Stimulated activated CD8-positive, alpha-beta memory T cell treated with anti-CD3 and anti-CD28 coated beads, Interleukin-4, amount 100 ng/mL, for 1 hour (primary cell): ENCODE results near the gene COLEC11.
"Not testable (repeated sequence)": the region's sequence is repeated elsewhere in the genome, so short reads cannot be mapped to it uniquely, and the experiment has no call there.

Experiments
- DNase-seq, 2 donors: peaks; one replicate each; pipeline ENCODE4 v3.0.0-alpha.2; 2020; ENCODE audit warnings: low read depth in 2 of 2, low spot score in 1 of 2

The COLEC11 gene

DNA sequence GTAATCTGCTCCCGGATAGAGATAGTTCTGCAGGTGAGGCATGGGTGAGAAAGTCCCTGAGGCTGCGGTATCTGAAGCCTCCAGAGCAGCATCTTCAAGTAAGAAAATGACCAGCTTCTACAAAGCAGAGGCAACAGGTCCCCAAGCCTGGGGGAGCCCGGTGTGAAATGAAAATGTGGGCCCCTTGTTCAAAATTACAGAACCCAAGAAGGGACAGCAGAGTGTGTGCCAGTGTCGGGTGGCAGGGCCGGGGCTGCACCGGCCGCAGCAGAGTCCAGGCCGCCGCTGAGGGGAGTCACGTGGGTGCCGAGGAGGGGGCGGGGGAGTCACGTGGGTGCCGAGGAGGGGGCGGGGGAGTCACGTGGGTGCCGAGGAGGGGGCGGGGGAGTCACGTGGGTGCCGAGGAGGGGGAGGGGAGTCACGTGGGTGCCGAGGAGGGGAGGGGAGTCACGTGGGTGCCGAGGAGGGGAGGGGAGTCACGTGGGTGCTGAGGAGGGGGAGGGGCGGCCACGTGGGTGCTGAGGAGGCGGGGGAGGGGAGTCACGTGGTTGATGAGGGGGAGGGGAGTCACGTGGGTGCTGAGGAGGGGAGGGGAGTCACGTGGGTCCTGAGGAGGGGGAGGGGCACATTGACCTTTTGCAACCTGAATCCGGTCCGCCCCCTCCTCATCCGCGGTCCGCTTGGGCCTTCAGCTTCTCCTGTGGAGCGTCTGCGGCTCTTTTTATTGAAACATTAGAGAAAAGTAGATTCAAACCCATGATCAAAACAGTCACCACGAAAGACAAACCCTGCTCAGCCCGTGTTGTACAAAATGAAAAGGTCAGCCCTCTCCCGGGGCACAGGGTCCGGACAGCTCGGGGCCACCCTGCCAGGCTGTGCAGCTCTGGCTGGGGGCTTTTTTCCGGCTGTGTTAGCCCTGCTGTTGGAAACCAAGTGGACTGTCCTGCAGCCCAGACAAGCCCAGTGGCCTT is 10.4 kb downstream of the COLEC11 start:
- no peak for DNase-seq

DNA sequence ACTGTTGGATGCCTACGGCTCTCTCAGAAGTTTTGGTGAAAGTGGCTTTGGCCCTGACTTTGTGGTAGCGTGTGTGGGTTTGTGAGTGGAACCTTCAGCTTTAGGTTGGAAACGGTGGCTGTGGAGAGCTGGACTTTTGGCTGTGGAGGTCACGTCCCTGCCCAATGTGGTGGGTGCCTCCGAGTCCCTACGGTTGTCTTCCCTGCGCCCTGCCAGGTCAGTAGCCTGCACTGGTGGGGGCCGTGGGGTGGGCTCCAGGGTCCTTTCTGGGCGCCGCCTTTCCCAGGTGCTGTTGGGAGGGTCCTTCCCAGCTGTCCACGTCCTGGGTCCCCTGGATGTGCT is 11.1 kb downstream of the COLEC11 start:
- DNase-seq = no peak

DNA sequence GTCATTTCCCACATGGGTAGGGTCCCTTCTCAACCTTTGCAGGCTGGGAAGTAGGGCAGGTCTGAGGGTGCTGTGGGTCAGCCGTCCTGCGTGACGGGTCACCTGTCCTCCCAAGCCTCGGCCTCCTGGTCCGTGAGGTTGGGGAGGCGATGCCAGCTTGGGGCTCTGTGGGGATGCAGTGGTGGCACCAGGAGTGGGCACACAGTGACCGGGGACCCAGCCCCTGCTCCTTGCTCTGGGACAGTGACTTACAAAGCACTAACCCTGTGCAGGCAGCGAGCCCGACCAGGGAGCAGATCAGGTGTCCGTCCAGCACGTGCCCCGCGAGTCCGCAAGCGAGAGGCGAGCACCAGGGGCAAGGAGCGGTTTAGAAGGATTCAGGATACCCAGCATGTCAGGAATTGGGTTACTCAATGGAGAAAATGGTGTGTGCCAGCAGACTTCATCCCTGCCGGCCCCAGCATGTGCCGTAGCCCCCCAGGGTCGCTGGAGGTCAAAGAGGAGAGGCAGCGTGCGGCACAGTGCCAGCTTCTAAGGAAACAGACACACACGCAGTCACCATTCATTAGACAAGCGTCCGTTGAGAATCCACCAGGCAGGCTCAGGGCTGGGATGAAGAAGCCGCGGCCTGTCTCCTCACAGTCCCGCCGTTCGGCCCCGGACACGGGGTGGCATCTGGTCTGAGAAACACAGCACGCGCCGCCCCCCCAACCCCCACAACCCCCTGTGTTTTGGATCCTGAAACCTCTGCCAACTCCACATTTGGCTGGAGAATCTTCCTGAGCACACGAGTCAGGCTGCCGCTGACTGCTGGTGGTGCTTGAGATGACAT is 11.7 kb downstream of the COLEC11 start:
- DNase-seq = no peak

DNA sequence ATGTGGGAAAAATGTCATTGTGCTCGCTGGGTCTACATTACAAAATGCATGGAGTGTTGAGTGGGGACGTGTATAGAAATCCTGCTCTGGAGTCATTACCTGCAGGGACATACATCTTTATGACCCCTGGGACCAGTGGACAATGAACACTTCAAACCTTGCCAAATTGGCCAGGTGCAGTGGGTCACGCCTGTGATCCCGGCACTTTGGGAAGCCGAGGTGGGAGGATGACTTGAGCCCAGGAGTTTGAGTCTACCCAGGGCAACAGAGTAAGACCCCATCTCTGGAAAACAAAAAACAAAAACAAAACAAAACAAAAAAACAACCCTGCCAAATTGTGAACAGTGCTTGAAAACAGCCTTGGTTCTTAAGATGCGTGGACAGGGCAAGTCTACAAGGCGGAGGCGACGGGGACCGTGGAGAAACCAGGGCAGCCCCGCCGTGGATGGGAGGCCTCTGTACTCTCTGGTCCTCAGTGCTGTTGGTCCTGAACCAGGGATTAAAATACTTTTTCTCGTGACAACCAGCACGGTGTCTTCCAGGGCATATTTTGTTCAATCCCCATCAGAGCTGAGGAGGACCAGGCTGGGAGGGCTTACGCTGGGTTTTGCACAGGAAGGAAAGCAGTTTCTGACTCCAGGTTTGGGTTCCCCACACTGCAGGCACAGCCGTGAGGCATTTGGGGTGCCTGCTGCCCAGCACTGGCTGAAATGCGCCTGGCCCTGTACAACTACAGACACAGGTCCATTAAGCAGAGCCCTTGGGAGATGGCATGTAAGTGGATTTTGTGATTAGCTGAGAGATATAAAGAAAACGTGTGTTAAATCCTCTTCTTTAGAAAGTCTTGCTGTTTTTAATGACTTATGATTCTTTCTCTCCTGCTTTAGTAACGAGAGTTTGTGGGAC is 13.7 kb downstream of the COLEC11 start:
- DNase-seq = no peak

DNA sequence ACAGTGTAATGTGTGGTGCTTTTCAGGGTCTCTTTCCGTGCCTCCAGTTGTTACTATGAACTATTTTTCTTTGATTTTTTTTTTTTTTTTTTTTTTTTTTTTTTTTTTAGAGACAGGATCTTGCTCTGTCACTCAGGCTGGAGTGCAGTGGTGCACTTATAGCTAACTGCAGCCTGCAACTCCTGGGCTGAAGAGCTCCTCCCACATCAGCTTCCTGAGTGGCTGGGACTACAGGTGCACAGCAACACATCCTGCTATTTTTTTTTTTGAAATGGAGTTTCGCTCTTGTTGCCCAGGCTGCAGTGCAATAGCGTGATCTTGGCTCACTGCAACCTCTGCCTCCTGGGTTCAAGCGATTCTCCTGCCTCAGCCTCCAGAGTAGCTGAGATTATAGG is 14.4 kb downstream of the COLEC11 start:
- DNase-seq = not testable (repeated sequence)

DNA sequence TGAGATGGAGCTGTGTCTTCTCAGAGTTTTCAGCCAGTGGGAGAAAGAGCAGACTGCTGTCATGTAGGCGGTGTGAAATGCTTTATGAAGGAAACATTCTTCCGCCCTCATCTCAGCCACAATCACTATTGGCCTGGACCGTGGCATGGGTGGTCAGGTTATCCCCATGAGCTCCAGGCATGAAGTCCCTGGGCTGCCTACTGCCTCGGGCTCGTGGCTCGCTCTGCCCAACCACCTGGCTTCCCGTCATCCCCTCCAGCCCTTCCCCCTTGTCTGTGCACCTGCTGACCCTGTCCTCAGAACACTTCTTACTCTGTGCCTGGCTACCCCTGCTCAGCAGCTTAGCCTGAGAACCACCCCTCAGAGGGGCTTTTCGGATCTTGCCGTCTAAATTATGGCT is 15.5 kb downstream of the COLEC11 start:
- no peak for DNase-seq

DNA sequence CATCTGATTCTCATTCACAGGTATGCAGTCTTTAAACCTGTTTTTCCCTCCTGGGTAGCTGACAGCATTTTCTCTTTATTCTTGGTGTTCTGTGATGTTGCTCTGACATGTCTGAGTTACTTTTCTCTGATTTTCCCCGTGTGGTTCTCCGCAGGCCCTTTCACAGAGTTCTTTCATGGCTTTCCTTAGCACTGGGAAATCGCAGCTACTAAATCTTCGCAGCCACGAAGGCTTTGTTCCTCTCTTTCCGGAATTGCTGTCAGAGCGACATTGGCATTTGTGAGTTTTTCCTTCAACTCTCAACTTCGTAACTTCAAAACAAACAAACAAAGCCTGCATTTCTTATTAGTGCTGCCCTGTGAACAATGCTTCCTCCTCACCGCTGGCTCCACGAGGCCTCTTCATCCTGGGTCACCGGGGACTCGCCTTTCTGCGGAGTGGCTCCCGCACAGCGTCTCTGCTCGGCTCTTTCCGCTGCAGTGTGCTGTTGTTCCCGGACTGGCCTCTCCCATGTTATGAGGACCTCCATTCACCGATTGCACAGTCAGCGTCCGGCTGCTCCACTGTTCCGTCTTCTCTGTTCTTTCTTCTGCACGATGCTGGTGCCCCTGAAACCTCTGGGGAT is 16.1 kb downstream of the COLEC11 start:
- DNase-seq = no peak

DNA sequence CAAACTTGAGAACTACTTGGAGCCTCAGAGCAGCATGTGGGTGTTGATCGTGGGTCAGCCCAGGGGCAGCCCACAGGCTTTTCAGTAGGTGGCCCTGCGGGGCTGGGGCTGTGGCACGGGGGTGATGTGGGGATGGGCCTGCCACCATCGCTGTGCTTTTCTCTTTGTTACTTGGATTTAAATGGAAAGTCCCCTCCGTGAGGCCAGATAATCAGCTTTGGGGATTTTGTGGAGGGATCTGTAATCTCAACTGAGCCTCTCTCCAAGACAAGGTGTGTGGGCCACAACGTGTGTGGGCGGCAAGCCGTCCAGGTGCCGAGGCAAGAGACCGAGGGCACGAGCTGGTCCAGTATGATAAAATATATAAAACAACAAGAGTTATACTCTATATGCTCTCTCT is 16.7 kb downstream of the COLEC11 start:
- no peak for DNase-seq

DNA sequence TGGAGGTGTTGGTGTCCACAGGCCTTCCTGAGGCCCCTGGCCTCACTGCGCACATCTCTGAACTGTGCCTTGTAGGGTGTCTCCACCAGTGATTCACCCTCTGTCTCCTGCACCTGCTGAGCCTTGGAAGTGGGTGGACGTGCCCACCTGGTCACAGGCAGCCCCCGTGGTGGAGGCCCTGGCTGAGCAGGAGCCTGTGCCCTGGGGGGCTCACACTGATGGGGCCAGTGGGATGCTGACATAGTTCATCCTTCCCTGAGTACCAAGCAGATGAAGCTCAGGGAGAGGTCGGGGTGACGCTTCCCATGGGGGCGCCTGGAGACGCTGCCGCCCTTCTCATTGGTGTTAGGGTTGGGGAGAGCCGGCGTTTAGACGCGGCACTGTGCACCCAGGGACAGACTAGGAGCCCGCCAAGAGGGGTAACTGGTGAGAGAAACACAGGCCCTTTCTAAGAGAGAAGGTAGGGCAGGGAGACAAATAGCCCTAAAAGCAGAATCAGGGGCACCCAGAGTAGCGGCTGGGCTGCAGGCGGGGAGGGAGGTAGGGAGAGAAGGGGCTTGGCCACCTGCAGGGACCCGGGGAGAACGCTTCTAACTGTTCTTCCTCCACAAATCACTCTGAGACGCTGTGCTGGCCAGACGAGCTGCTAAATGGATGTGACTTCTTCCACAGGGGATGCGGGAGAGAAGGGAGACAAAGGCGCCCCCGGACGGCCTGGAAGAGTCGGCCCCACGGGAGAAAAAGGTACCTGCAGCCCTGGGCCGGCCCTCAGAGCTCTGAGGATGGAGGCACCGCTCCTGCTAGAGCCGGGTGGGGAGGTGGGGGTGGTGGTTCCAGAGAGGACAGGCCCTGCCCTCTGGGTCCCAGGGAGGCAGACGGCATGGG is 18.0 kb downstream of the COLEC11 start:
- DNase-seq = no peak

DNA sequence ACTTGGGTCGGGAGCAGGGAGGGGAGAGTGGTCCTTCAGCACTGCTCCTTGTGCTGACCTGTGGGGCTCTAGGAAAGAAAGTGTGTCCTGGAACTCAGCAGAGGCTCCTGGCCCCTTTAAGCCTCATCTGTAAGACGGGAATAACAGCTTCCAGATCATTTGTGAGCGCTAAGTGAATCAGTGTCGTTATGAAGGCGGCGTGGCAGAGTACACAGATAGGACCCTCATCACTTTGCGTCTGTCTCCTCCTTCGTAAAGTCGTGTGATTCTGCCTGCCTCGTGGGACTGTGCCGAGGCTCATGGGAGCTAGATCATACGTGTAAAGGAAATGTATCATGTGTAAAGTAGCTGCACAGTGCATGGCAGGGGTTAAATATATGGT is 18.6 kb downstream of the COLEC11 start:
- no peak for DNase-seq

DNA sequence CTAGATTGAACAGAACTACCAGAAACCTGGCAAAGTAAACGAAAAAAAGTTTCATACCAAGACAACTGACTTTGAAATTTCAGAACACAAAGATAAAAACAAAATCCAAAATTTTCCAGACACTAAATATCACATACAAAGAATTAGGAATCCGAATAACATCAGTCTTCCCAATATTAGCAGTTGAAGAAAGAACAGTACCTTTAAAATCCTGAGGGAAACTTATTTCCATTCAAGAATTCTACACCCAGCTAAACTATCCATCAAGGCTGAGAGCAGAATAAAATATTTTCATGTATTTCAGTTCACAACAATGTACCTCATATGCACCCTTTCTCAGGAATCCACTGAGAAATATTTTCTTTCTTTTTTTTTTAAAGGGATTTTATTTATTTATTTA is 19.8 kb downstream of the COLEC11 start:
- not testable (repeated sequence) for DNase-seq

DNA sequence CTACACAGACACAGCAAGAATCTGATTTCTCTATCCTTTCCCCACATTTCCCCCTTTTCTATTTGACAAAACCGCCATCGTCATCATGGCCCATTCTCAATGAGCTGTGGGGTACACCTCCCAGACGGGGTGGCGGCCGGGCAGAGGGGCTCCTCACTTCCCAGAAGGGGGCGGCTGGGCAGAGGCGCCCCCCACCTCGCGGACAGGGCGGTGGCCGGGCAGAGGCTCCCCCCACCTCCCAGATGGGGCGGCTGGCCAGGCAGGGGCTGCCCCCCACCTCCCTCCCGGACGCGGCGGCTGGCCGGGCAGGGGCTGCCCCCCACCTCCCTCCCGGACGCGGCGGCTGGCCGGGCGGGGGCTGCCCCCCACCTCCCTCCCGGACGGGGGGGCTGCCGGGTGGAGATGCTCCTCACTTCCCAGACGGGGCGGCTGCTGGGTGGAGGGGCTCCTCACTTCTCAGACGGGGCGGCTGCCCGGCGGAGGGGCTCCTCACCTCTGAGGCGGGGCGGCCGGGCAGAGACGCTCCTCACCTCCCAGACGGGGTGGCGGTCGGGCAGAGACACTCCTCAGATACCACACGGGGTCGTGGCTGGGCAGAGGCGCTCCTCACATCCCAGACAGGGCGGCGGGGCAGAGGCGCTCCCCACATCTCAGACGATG is 20.8 kb downstream of the COLEC11 start:
- DNase-seq = not testable (repeated sequence)

DNA sequence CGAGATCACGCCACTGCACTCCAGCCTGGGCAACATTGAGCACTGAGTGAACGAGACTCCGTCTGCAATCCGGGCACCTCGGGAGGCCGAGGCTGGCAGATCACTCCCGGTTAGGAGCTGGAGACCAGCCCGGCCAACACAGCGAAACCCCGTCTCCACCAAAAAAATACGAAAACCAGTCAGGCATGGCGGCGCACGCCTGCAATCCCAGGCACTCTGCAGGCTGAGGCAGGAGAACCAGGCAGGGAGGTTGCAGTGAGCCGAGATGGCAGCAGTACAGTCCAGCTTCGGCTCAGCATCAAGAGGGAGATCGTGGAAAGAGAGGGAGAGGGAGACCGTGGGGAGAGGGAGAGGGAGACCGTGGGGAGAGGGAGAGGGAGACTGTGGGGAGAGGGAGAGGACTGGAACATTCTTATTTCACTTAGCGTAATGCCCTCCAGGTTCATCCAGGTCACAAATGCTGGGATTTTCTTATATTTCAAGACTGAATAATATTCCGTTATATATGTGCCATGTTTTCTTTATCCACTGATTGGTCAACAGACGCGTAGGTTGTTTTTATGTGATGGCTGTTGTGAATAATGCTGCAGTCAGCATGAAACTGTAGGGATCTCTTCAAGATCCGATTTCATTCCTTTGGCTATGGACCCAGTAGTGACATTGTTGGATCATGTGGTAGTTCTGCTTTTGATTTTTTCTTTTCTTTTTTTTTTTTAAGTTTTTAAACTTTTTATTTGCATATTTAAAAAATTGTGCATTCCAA is 21.7 kb downstream of the COLEC11 start:
- DNase-seq = not testable (repeated sequence)

DNA sequence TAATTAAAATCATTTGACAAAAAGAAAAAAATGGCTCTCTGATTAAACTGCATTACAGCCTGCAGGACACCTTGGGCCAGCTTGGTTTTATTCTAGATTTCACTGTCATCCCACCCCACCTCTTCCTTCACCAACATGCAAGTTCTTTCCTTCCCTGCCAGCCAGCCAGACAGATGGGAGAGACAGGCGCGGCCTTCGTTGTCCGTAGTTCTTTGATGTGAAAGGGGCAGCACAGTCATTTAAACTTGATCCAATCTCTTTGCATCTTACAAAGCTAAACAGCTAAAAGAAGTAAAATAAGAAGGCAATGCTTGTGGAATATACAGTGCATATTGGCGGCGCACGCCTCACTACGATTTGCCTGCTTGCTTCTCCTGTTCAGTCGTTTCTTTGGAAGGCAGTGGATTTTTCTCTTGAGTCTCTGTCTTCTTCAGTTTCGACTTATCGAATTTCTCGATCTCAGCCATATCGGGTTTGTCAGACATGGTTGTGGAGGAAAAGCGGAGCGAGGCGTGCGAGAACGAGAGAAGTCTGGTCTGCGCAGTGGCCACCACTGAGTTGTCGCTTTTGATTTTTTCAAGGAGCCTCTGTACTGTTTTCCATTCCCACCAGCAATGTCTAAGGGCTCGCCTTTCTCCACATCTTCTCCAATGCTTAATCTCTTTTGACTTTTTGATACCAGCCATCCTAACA is 22.4 kb downstream of the COLEC11 start:
- no peak for DNase-seq

DNA sequence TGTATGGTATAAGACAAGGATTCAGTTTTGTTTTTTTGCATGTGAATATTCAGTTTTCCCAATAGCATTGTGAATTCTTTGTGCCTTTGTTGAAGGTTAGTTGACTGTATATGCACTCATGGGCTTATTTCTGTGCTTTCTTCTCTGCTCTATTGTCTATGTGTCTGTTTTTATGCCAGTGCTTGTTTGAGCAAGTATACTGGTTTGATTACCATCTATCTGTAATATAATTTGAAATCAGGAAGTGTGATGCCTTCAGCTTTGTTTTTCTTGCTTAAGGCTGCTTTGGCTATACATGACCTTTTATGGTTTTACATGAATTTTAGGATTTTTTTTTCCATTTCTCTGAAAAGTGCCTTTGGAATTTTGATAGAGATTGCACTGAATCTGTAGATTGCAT is 23.5 kb downstream of the COLEC11 start:
- DNase-seq = no peak

DNA sequence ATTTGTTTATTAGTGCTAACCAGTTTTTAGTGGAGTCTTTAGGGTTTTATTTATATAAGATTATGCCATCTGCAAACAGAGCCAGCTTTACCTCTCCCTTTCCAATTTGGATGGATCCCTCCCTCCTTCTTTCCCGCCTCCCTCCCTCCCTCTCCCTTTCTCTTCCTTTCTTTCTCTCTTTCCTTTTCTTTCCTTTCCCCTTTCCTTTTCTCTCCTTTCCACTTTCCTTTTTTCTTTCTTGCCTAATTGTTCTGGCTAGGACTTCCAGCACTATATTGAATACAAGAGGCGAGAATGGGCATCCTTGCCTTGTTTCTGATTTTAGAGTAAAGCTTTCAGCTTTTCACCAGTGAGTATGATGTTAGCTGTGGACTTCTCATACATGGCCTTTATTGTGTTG is 24.1 kb downstream of the COLEC11 start:
- no peak for DNase-seq

DNA sequence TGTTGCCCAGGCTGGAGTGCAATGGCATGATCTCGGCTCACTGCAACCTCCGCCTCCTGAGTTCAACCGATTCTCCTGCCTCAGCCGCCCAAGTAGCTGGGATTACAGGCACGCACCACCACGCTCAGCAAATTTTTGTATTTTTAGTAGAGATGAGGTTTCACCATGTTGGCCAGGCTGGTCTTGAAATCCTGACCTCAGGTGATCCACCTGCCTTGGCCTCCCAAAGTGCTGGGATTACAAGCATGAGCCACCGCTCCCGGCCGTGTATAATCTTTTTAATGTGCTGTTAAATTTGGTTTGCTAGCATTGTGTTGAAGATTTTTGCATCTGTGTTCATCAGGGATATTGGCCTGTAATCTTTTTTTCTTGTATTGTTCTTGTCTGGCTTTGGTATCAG is 24.7 kb downstream of the COLEC11 start:
- not testable (repeated sequence) for DNase-seq

DNA sequence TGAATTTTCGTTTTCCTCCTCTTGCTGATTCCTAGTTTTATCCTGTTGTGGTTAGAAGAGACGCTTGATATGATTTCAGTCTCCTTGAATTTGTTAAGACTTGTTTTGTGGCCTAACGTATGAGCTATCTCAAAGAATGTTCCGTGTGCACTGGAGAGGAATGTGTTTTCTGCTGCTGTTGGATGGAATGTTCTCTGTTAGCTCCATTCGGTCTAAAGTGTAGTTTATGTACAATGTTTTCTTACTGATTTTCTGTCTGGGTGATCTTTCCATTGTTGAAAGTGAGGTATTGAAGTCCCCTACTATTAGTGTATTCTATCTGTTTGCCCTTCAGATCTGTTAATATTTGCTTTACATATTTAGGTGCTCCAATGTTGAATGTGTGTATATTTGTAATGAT is 25.9 kb downstream of the COLEC11 start:
- no peak for DNase-seq
